ENCODE measurements around the gene CYBC1.

The CYBC1 gene

DNA sequence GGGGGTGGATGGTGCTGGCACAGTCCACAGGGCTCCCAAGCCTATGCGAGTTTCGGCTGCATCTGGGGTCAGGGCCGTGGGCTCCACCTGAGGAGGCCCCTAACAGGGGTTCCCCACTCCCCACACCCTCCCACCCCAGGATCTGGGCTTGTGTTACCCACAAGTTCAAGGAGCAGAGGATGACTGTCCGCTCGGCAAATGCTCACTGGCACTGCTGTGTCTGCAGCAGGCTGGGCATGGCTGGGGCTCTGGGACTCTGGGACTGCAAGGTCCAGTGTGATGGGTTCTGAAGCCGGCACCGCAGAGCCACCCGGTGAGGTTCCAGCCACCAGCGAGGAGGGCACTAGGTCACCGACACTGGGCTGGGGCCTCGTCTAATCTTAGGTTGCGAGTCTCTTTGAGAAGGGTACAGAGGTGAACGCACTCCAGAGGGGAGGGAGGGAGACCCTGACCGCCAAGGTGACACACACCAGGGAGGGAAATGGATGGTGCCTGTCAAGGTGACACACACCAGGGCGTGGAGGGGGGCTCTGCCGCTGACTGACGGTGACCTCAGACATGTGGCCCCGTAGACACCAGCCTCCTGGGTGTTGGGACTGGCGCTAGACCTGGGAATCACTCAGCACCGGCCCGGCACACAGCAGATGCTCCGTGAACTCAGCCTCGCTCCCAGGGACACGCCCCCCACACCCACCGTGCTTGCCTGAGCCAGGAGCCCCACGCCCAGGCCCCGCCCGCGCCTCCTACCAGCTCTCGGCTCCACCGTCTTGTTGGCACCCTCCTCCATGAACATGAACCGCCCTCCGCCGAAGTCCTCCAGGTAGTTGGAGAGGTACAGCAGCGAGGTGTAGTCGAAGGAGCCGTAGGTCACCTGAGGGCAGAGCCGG lies 52.9 kb downstream of the CYBC1 start:
- Histone ChIP-seq H3K9ac (ENCODE audit: low read depth, low read length) (no peak overlapping the region), H2AFZ (ENCODE audit: low read depth, low read length) (no peak overlapping the region), H3K36me3 (ENCODE audit: insufficient read depth, low read length) (peaks cover 37% of the 10 kb centered on the region), H3K4me1 (ENCODE audit: insufficient read depth, low read length) (no peaks in the 10 kb centered on the region), H4K20me1 (ENCODE audit: insufficient read depth, low read length) (no peaks in the 10 kb centered on the region), H3K27ac (ENCODE audit: low read length) (no peak overlapping the region), H3K4me3 (ENCODE audit: low read depth in 1 of 2, low read length in 2 of 2) (no peak overlapping the region), H3K79me2 (ENCODE audit: insufficient read depth, low read length) (no peaks in the 10 kb centered on the region), H3K27me3 (ENCODE audit: insufficient read depth, low read length, poor library complexity) (no peaks in the 10 kb centered on the region), H3K4me2 (ENCODE audit: insufficient read depth, low read length) (no peak overlapping the region), H3K9me3 (ENCODE audit: insufficient read depth, low read length, severe bottlenecking) (no peaks in the 10 kb centered on the region)
- DNase-seq (no peak), ATAC-seq (ENCODE audit: insufficient read depth, low read depth) (no peak)
- no peak for TF ChIP-seq EZH2 (IDR thresholded peaks at IDR 0.05; ENCODE audit: borderline replicate concordance, low read depth, low read length, severe bottlenecking)
- TF ChIP-seq, protein P1, sequence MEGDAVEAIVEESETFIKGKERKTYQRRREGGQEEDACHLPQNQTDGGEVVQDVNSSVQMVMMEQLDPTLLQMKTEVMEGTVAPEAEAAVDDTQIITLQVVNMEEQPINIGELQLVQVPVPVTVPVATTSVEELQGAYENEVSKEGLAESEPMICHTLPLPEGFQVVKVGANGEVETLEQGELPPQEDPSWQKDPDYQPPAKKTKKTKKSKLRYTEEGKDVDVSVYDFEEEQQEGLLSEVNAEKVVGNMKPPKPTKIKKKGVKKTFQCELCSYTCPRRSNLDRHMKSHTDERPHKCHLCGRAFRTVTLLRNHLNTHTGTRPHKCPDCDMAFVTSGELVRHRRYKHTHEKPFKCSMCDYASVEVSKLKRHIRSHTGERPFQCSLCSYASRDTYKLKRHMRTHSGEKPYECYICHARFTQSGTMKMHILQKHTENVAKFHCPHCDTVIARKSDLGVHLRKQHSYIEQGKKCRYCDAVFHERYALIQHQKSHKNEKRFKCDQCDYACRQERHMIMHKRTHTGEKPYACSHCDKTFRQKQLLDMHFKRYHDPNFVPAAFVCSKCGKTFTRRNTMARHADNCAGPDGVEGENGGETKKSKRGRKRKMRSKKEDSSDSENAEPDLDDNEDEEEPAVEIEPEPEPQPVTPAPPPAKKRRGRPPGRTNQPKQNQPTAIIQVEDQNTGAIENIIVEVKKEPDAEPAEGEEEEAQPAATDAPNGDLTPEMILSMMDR (IDR thresholded peaks at IDR 0.05; ENCODE audit: borderline replicate concordance, extremely low read depth, low read length, poor library complexity, severe bottlenecking): no peak

DNA sequence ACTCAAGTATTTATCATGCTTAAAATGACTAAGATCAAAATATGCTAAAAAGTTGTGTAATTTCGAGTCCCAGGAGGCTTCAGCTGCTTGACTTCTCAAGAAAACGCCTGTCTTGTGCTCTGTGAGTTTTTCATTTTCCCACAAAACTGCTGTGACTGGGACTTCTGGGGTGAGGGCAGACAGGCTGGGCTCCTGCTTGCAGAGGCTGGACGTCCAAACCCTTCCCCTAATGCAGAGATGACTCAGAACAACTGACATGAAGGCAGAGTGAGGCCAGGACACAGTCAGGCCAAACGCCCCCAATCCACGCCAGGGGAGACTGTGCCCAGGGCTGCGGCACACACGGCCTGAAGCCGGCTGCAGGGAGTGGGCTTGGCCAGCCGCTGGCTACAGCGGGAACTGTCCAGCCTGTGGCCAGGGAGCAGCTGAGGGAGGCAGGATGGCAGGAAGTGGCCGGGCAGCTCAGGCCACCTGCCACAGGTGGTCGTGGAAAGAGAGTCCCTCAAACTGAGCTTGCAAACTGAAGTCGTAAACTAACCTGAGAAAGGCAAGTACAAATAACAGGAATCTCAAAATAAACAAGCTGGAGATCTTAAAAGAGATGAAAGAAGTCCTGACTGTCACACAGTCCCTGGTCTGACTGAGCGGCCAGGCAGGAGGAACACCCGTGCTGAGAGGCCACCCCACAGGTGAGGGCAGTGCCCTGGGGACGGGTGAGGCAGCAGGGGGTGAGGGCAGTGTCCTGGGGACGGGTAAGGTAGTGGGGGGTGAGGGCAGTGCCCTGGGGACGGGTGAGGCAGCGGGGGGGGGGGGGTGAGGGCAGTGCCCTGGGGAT lies 53.7 kb downstream of the CYBC1 start:
- no peak for ATAC-seq (ENCODE audit: insufficient read depth, low read depth)
- no peak overlapping the region for H3K27ac ChIP-seq (ENCODE audit: low read length)

DNA sequence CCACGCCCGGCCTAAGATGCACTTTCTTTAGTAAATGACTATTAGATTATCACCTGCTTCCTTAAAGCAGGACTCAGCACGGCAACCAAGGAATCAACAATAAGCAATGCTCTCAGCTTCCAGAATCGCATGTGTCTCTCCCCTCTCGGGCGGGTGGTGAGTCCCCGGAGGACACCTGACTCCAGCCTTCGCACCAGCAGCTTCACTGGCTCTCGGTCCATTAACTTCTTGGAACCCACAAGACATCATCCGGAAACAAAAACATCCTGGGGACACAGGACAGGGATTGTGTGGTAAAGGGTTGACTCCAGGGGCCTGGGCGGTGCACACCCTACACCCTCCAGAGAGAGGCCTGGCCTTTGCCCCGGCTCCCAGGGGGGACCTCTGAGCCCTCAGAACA lies 56.3 kb downstream of the CYBC1 start:
- Histone ChIP-seq H3K9ac (ENCODE audit: low read depth, low read length) (no peak overlapping the region), H2AFZ (ENCODE audit: low read depth, low read length) (no peak overlapping the region), H3K27me3 (ENCODE audit: insufficient read depth, low read length, poor library complexity) (no peaks in the 10 kb centered on the region), H3K27ac (ENCODE audit: low read length) (no peak overlapping the region), H3K79me2 (ENCODE audit: insufficient read depth, low read length) (no peaks in the 10 kb centered on the region), H3K4me1 (ENCODE audit: insufficient read depth, low read length) (no peaks in the 10 kb centered on the region), H3K4me3 (ENCODE audit: low read depth in 1 of 2, low read length in 2 of 2) (no peak overlapping the region), H4K20me1 (ENCODE audit: insufficient read depth, low read length) (no peaks in the 10 kb centered on the region), H3K9me3 (ENCODE audit: insufficient read depth, low read length, severe bottlenecking) (no peaks in the 10 kb centered on the region), H3K4me2 (ENCODE audit: insufficient read depth, low read length) (no peak overlapping the region), H3K36me3 (ENCODE audit: insufficient read depth, low read length) (peaks cover 40% of the 10 kb centered on the region)
- ATAC-seq (ENCODE audit: insufficient read depth, low read depth) (no peak), DNase-seq (no peak)
- no peak for TF ChIP-seq EZH2 (IDR thresholded peaks at IDR 0.05; ENCODE audit: borderline replicate concordance, low read depth, low read length, severe bottlenecking)
- TF ChIP-seq, protein P1 (IDR thresholded peaks at IDR 0.05; ENCODE audit: borderline replicate concordance, extremely low read depth, low read length, poor library complexity, severe bottlenecking): no peak

More for the DNA sequence above, 53.7 kb downstream of the CYBC1 start:
- no peak overlapping the region for H2AFZ ChIP-seq (ENCODE audit: low read depth, low read length)
- no peak overlapping the region for H3K9ac ChIP-seq (ENCODE audit: low read depth, low read length)
- no peaks in the 10 kb centered on the region for H4K20me1 ChIP-seq (ENCODE audit: insufficient read depth, low read length)
- H3K4me2 ChIP-seq (ENCODE audit: insufficient read depth, low read length): no peak overlapping the region
- DNase-seq: no peak
- no peaks in the 10 kb centered on the region for H3K9me3 ChIP-seq (ENCODE audit: insufficient read depth, low read length, severe bottlenecking)
- TF ChIP-seq EZH2 (IDR thresholded peaks at IDR 0.05; ENCODE audit: borderline replicate concordance, low read depth, low read length, severe bottlenecking): no peak
- TF ChIP-seq, protein P1 (IDR thresholded peaks at IDR 0.05; ENCODE audit: borderline replicate concordance, extremely low read depth, low read length, poor library complexity, severe bottlenecking): no peak
- H3K27me3 ChIP-seq (ENCODE audit: insufficient read depth, low read length, poor library complexity): no peaks in the 10 kb centered on the region
- H3K36me3 ChIP-seq (ENCODE audit: insufficient read depth, low read length): peaks cover 44% of the 10 kb centered on the region
- H3K4me1 ChIP-seq (ENCODE audit: insufficient read depth, low read length): no peaks in the 10 kb centered on the region
- H3K79me2 ChIP-seq (ENCODE audit: insufficient read depth, low read length): no peaks in the 10 kb centered on the region
- H3K4me3 ChIP-seq (ENCODE audit: low read depth in 1 of 2, low read length in 2 of 2): no peak overlapping the region
